HG03342 (cell line): Measurements from ENCODE around the gene UNC5CL.
"Not testable (repeated sequence)": the region's sequence is repeated elsewhere in the genome, so short reads cannot be mapped to it uniquely, and the experiment has no call there.

Source experiments
- ATAC-seq: cut with Tn5 transposase; IDR thresholded peaks from one replicate; pipeline ENCODE4 v1.9.1; 2021; ENCODE audit warnings: mild to moderate bottlenecking, moderate library complexity; ENCODE audit not compliant: unreplicated experiment

UNC5CL gene

GRCh38 chr6:41040101-41040939 lies 1.3 kb upstream of the UNC5CL start:
- no peak for ATAC-seq

GRCh38 chr6:41038205-41038604 lies 816 bp downstream of the UNC5CL start:
- ATAC-seq, result no peak

- no peak for ATAC-seq
Measured at GRCh38 chr6:41037107-41037900, 1.7 kb downstream of the UNC5CL start.

- no peak for ATAC-seq
Measured at GRCh38 chr6:41036601-41037000, 2.4 kb downstream of the UNC5CL start.

- no peak for ATAC-seq
Measured at GRCh38 chr6:41036186-41036585, 2.8 kb downstream of the UNC5CL start.

- no peak for ATAC-seq
Measured at GRCh38 chr6:41033776-41034175, 5.2 kb downstream of the UNC5CL start.

- no peak for ATAC-seq
Measured at GRCh38 chr6:41032830-41033229, 6.2 kb downstream of the UNC5CL start.

- peak; percentile 39 for ATAC-seq
Measured at GRCh38 chr6:41028561-41029412, 10.2 kb downstream of the UNC5CL start.

- peak; percentile 81 for ATAC-seq
Measured at GRCh38 chr6:41027799-41028560, 11.0 kb downstream of the UNC5CL start.

GRCh38 chr6:41027241-41027640 lies 11.8 kb downstream of the UNC5CL start:
- ATAC-seq, result no peak

GRCh38 chr6:41025966-41026530 lies 13.0 kb downstream of the UNC5CL start:
- ATAC-seq, result no peak

- ATAC-seq, result no peak
Measured at GRCh38 chr6:41023114-41023513, 15.9 kb downstream of the UNC5CL start.

- ATAC-seq, result no peak
Measured at GRCh38 chr6:41022294-41022693, 16.7 kb downstream of the UNC5CL start.

GRCh38 chr6:41021832-41022231 lies 17.2 kb downstream of the UNC5CL start:
- no peak for ATAC-seq

GRCh38 chr6:41017663-41018062 lies 21.4 kb downstream of the UNC5CL start:
- ATAC-seq, result no peak

- not testable (repeated sequence) for ATAC-seq
Measured at GRCh38 chr6:41015860-41016259, 23.2 kb downstream of the UNC5CL start.

- ATAC-seq, result no peak
Measured at GRCh38 chr6:41014780-41015179, 24.2 kb downstream of the UNC5CL start.

GRCh38 chr6:41013466-41014153 lies 25.4 kb downstream of the UNC5CL start:
- ATAC-seq, result no peak

- no peak for ATAC-seq
Measured at GRCh38 chr6:41011673-41012072, 27.3 kb downstream of the UNC5CL start.
